ENCODE measurements around the gene JAZF1. TPM values are rescaled to one million over a fixed set of nuclear protein-coding genes. Genes with fewer than 3 reads are reported as not detected.

JAZF1 gene
- polyA plus RNA-seq, 1 donor from 2014 or later: 13.7 TPM

DNA sequence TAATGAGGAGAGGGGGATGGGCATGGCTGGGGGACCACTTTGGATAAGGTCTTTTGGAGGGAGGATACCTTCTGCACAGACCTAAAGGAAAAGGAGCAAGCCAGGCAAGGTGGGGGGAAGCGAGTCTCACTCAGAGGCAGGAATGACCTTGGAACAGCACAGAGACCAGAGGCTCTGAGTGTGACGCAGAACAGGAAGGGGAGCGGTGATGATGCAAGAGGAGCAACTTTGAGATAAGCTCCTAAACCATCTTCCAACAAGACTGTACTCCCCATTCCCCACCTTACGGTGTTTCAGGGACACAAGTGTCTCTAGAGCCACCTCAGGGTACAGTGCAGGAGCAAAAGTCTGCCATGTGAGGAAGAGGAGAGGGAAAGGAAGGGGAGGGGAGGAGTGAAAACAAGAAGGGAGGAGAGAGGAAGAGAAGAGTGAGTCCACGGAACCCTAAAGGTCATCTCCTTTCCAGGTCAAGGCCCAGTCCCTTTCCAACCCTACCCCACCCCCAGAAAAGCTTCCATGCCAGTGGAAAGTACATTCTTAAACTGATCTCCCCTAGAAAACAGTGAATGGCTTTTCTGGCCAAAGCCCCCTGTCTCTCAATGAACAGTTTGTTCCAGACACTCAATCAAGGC, 54.1 kb downstream of the JAZF1 start:
- no peaks in the 10 kb centered on the region for H3K27me3 Mint-ChIP-seq
- H3K9me3 Mint-ChIP-seq: no peaks in the 10 kb centered on the region
- H3K4me1 Mint-ChIP-seq: peaks cover 53 to 63% (median 61%) of the 10 kb centered on the region in 3 donors
- no peak overlapping the region for H3K4me3 Mint-ChIP-seq
- H3K36me3 Mint-ChIP-seq: peaks cover 7% of the 10 kb centered on the region
- H3K27ac Mint-ChIP-seq: no peak overlapping the region

DNA sequence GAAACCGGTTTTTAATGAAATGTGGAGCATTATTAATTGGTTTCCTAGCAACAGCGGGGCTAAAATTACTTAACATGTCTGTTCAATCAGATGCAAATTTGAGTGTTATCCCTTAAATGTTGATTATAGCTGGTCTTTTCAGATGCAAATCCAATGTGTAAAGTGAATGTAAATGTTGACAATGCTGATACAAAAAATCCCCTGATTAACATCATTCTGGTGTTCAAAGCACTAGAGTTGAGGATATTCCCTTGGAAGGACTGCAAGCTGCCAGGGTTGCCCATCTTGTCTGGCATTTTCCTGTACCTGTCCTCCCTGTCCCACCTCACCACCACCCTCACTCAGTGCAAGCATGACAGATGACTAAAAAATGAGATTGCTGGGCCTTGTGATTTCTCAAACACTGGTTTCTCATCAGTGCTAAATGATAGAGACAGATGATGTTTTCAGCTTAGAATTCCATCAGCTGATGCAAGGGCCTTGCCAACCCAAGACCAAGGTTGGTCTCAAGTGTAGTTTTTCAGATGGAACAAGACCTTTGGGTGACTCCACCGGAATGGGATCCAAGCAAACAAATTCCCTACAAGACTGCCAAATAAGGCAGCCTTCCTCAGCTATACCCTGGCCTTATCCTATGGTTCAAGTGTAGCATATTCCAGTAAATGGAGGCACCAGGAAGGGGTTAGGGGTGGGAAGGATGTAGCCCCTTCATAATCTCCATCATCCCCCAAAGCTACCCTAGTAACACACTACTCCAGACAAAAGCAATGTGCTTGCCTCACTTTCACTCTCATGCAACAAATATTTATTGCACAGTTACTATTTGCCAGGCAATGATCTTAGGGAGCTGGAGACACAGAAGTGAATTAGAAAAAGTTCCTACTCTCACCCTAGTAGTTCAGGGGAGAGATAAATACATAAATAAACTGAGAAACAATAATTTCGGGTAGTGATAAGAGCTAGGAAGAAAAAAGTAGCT, 54.9 kb downstream of the JAZF1 start:
- no peaks in the 10 kb centered on the region for H3K27me3 Mint-ChIP-seq
- H3K9me3 Mint-ChIP-seq: no peaks in the 10 kb centered on the region
- peaks cover 56 to 65% (median 65%) of the 10 kb centered on the region in 3 donors for H3K4me1 Mint-ChIP-seq
- H3K27ac Mint-ChIP-seq: no peak overlapping the region
- peak overlapping the region in 1 of 4 donors; percentile 52 for H3K4me3 Mint-ChIP-seq
- H3K36me3 Mint-ChIP-seq: peaks cover 7% of the 10 kb centered on the region

DNA sequence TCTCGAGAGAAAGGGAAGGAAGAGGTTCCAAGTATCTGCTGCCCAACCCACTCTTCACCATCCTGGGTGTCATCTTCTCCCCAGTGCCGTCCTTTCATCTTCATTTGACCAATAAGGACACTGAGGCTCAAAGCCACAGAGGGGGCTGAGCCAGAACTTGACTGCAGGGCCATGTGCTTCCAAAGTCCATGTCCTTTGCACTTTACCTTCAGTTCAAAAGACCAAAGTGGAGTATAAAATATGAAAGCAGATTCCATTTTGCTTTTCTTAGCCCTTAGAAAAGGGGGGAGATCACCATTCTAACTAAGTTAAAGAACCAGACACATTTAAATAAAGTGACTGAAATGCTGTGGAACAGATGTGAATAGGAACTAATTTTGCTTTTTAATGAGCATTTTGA, 56.2 kb downstream of the JAZF1 start:
- Mint-ChIP-seq H3K4me1 (peaks cover 61 to 78% (median 73%) of the 10 kb centered on the region in 3 donors), H3K36me3 (peaks cover 7% of the 10 kb centered on the region), H3K4me3 (peak overlapping the region in 1 of 4 donors; percentile 26), H3K27ac (no peak overlapping the region), H3K9me3 (no peaks in the 10 kb centered on the region), H3K27me3 (no peaks in the 10 kb centered on the region)

DNA sequence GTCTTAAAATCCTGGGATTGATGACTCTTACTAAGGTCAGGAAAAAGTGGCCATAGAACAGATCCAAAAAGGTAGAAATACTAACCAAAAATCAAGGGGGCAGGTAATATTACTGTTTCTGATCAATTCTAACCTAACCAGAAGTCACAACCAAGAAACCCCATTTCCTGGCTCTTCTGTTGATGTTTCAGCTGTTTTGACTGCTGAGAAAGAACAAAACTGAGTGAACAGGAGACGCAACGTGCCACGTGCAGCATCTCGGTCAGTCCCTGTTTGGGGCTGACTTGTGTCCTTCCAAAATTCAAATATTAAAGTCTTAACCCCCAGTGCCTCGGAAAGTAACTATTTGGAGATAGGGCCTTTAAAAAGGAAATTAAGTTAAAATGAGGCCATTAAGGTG, 56.8 kb downstream of the JAZF1 start:
- Mint-ChIP-seq H3K4me3 (peak overlapping the region in 2 of 4 donors; percentile 72 to 80), H3K27me3 (no peaks in the 10 kb centered on the region)

DNA sequence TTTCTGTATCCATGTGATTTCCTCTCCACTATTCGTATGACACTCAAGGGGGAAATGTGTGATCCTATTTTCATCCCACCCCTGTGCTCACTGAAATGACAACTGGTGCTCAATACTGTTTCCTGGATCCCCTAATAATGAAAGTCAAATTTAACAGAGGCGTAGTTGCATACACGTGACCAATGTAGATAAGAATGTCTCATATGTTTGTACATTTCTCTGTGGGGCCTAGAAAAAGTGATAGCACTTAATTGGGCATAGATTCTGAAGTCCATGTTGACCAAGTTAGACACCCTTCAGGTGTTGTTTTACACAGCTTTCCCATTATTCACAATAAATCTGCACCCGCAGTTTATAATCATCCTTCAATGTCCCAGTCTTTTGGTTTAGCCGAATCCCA, 59.1 kb downstream of the JAZF1 start:
- H3K27me3 Mint-ChIP-seq: no peaks in the 10 kb centered on the region
- H3K36me3 Mint-ChIP-seq: peaks cover 5% of the 10 kb centered on the region
- H3K27ac Mint-ChIP-seq: peak overlapping the region in 1 of 3 donors; percentile 85
- peaks cover 55 to 67% (median 58%) of the 10 kb centered on the region in 3 donors for H3K4me1 Mint-ChIP-seq
- no peaks in the 10 kb centered on the region for H3K9me3 Mint-ChIP-seq
- H3K4me3 Mint-ChIP-seq: peak overlapping the region in 1 of 4 donors; percentile 53

More for the DNA sequence above, 56.8 kb downstream of the JAZF1 start:
- Mint-ChIP-seq H3K4me1 (peaks cover 57 to 77% (median 71%) of the 10 kb centered on the region in 3 donors), H3K27ac (peak overlapping the region in 2 of 3 donors; percentile 49 to 86), H3K36me3 (peaks cover 8% of the 10 kb centered on the region), H3K9me3 (no peaks in the 10 kb centered on the region)

DNA sequence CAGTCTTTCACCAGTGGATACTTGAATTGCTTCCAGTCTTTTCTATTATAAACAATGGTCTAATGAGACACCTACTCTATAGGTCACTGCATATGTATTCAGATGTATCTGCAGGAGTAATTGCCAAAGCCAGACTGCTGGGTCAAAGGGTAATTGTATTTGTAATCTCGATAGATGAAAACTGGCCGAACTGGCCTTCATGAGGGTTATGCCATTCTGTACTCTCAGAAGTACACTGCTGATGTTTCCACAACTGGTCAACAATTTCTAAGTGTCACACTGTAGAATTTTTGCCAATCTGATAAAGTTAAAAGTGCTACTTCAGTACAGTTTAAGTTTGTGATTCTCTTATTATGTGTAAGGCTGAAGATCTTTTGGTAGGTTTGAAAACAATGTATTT, 64.6 kb downstream of the JAZF1 start:
- peak overlapping the region in 1 of 3 donors; percentile 6 for H3K27ac Mint-ChIP-seq
- H3K27me3 Mint-ChIP-seq: no peaks in the 10 kb centered on the region
- no peak overlapping the region for H3K4me3 Mint-ChIP-seq
- no peaks in the 10 kb centered on the region for H3K9me3 Mint-ChIP-seq
- H3K4me1 Mint-ChIP-seq: peaks cover 20 to 43% (median 42%) of the 10 kb centered on the region in 3 donors
- peaks cover 2% of the 10 kb centered on the region for H3K36me3 Mint-ChIP-seq

DNA sequence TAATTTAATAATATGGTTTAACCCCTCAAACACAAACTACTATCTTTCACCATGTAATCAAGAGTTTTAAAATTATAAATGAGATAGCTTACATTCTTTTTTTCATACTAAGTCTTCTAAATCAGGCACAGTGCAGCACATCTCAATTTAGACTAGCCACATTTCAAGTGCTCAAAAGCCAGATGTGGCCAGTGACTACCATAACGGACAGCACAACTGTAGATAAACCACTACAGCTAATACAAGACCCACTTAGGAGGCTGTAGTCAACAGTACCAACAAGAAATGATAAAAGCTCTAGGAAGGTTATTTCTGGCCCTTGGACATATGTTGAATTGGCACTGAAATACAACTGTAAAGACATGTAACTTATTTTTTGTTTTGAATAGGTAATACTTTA, 65.3 kb downstream of the JAZF1 start:
- Mint-ChIP-seq H3K27me3 (no peaks in the 10 kb centered on the region), H3K9me3 (no peaks in the 10 kb centered on the region), H3K36me3 (peaks cover 2% of the 10 kb centered on the region), H3K4me1 (peaks cover 17 to 38% (median 35%) of the 10 kb centered on the region in 3 donors), H3K4me3 (no peak overlapping the region), H3K27ac (peak overlapping the region in 2 of 3 donors; percentile 6 to 7)

DNA sequence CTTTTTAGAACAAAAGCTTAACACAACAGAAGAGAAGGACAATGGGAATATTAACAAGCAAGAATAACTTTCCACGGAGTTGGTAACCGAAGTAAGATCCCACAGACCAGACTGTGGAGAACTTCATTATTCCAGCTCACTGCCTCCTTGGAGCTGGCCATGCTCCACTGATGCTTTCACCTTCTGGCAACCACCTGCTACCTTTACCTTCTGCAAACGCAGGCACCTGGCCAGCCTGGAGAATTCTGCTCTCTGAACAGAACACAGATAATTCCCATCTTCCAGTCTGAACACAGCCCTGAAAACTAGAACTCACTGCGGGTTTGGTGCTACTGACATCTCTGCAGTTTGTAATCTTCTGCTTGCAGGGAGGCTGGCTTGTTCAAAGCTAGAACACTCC, 66.5 kb downstream of the JAZF1 start:
- no peak overlapping the region for H3K4me3 Mint-ChIP-seq
- H3K4me1 Mint-ChIP-seq: peaks cover 8 to 32% (median 30%) of the 10 kb centered on the region in 3 donors
- peak overlapping the region in 1 of 3 donors; percentile 6 for H3K27ac Mint-ChIP-seq

DNA sequence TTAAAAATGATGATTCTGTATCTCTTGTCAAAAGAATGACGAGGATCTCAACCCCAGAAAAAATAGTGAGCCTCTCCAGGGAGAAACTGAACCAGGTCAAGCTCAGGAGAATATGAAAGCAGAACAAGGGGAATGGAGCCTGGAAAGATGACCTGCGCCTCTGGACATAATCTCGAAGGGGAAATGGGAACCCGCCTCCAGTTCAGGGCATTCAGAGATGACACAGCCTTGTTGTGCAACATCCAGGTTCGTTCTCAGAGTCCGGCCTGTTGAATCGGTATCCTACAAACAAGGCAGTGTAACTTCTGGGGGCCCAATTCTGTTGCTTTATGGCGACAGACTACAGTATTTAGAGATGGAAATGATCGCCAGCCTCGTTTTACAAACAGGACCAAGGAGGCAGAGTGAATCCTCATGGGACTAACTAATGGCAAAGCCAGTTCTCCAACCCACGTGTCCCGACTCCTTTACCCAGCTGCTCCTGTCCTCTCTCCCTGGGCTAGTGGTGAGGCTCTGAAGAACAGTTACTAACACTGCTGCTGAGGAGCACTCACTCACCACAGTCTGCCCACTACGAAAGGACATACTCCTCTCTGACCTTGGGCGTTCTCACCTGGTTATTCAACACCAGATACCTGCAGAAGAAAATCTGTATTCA, 67.6 kb downstream of the JAZF1 start:
- H3K9me3 Mint-ChIP-seq: no peaks in the 10 kb centered on the region
- no peaks in the 10 kb centered on the region for H3K36me3 Mint-ChIP-seq
- H3K27ac Mint-ChIP-seq: no peak overlapping the region
- H3K27me3 Mint-ChIP-seq: no peaks in the 10 kb centered on the region
- H3K4me3 Mint-ChIP-seq: no peak overlapping the region
- H3K4me1 Mint-ChIP-seq: peaks cover 11 to 38% (median 29%) of the 10 kb centered on the region in 3 donors

More for the DNA sequence above, 66.5 kb downstream of the JAZF1 start:
- H3K9me3 Mint-ChIP-seq: no peaks in the 10 kb centered on the region
- no peaks in the 10 kb centered on the region for H3K36me3 Mint-ChIP-seq
- no peaks in the 10 kb centered on the region for H3K27me3 Mint-ChIP-seq

DNA sequence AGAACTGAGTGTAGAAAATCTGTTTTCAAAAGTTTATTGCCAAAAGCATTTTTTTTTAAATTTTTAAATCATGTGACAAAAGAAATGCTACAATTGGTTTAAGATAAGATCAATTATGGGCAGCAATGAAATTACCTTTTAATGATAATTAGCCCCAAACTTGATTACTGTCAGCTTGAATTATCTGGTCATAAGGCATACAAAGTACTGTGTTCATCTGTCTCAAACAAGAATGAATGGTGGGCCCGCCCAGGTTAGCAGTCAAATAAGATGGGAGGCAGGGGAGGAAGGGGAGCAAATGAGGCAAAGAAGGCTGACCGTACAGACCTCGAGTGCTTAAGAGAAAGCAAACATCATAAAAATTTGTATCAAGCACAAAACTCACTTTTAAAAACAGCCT, 68.1 kb downstream of the JAZF1 start:
- no peak overlapping the region for H3K4me3 Mint-ChIP-seq
- peaks cover 11 to 41% (median 27%) of the 10 kb centered on the region in 3 donors for H3K4me1 Mint-ChIP-seq
- no peak overlapping the region for H3K27ac Mint-ChIP-seq
- no peaks in the 10 kb centered on the region for H3K36me3 Mint-ChIP-seq
- H3K27me3 Mint-ChIP-seq: no peaks in the 10 kb centered on the region
- no peaks in the 10 kb centered on the region for H3K9me3 Mint-ChIP-seq

DNA sequence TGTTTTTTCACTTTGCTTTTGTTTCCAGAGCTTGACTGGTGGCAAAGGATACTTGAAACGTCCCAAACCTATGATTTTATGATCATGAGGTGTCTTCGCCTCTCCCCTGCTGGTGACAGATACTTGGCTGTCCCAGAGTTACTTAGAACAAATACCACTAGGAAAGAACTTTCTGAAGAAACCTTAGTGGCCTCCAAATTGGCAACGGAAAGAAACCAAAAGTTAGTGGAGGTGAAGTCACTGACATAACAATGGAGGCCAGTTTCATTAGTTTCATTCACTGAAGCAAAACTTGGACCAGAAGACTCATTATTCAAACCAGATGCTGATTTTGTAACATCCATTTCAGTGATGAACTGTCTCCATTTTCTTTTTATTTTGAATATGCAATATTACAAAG, 68.6 kb downstream of the JAZF1 start:
- H3K27me3 Mint-ChIP-seq: no peaks in the 10 kb centered on the region
- peaks cover 11 to 44% (median 26%) of the 10 kb centered on the region in 3 donors for H3K4me1 Mint-ChIP-seq

DNA sequence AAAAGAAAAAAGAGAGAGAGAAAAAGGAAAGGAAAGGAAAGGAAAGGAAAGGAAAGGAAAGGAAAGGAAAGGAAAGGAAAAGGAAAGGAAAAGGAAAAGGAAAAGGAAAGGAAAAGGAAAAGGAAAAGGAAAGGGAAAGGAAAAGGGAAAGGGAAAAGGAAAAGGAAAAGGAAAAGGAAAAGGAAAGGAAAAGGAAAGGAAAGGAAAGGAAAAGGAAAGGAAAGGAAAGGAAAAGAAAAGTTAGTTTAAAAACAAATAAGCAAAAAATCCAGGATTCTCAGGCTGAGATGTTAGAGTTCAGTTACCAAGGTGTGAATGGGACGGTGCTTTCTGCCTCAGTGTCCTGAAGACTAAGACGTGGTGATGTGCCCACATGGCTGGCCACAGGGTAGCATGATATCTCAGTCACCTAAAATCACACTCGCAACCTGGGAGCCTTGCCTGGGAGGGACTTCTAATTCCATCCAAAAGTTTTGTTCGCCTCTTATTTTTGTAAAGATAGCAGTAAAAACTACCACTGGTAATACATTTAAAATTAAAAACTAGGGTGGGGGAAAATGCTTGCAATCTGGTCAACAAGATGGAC, 70.1 kb downstream of the JAZF1 start:
- Mint-ChIP-seq H3K9me3 (no peaks in the 10 kb centered on the region), H3K36me3 (no peaks in the 10 kb centered on the region), H3K27ac (peak overlapping the region in 1 of 3 donors; percentile 91), H3K27me3 (no peaks in the 10 kb centered on the region), H3K4me1 (peaks cover 14 to 44% (median 25%) of the 10 kb centered on the region in 3 donors), H3K4me3 (no peak overlapping the region)

More for the DNA sequence above, 68.6 kb downstream of the JAZF1 start:
- no peaks in the 10 kb centered on the region for H3K9me3 Mint-ChIP-seq
- H3K27ac Mint-ChIP-seq: peak overlapping the region in 1 of 3 donors; percentile 13
- H3K4me3 Mint-ChIP-seq: no peak overlapping the region
- no peaks in the 10 kb centered on the region for H3K36me3 Mint-ChIP-seq

DNA sequence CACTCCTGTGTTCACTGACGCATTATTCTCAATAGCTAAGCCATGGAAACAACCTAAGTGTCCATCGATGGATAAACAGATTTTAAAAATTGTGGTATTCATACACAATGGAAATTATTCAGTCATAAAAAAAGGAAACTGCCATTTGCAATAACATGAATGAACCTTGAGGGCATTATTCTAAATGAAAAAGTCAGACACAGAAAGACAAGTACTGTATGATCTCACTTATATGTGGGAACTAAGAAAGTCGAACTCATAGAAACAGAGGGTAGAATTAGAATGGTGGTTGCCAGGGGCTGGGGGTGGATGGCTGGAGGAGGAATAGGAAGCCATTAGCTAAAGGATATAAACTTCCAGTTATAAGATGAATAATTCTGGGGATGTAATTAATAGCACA, 71.8 kb downstream of the JAZF1 start:
- peaks cover 1% of the 10 kb centered on the region for H3K36me3 Mint-ChIP-seq
- H3K27ac Mint-ChIP-seq: no peak overlapping the region
- peaks cover 9 to 39% (median 20%) of the 10 kb centered on the region in 3 donors for H3K4me1 Mint-ChIP-seq
- no peak overlapping the region for H3K4me3 Mint-ChIP-seq
- H3K9me3 Mint-ChIP-seq: no peaks in the 10 kb centered on the region
- no peaks in the 10 kb centered on the region for H3K27me3 Mint-ChIP-seq

DNA sequence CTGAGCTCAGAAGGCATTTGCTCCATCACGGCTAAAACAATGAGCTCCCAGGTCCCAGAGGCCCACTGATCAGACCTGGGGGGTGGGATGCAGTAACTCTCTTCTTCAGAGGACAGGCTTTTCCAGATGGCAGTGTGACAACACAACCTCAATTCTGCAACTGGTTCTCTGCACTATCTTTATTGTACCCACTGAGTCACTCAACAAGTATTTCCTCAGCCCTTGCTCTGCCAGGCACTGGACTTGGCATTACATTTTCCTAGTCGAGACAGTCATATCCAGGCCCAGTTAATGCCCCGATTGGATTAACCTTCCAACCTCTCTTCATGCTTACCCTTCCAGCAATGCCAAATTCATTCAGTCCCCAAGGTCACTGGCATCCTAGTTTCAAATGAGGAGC, 72.6 kb downstream of the JAZF1 start:
- no peaks in the 10 kb centered on the region for H3K27me3 Mint-ChIP-seq
- H3K27ac Mint-ChIP-seq: no peak overlapping the region
- H3K4me3 Mint-ChIP-seq: no peak overlapping the region
- peaks cover 6% of the 10 kb centered on the region for H3K36me3 Mint-ChIP-seq
- peaks cover 12 to 39% (median 17%) of the 10 kb centered on the region in 3 donors for H3K4me1 Mint-ChIP-seq
- no peaks in the 10 kb centered on the region for H3K9me3 Mint-ChIP-seq
